GM19324 (cell line): ENCODE results near the gene PRKCE.

Experiments
- ATAC-seq: cut with Tn5 transposase; IDR thresholded peaks from one replicate; pipeline ENCODE4 v1.9.1; 2021; ENCODE audit warnings: mild to moderate bottlenecking, moderate library complexity; ENCODE audit not compliant: unreplicated experiment, low FRiP score

Gene PRKCE

GRCh38 chr2:46020416-46020815 is 368.9 kb downstream of the PRKCE start:
- no peak for ATAC-seq

- no peak for ATAC-seq
Observed at GRCh38 chr2:46023165-46023854, 371.8 kb downstream of the PRKCE start.

- ATAC-seq: no peak
Observed at GRCh38 chr2:46024146-46024779, 372.8 kb downstream of the PRKCE start.

- ATAC-seq: no peak
Observed at GRCh38 chr2:46025081-46025480, 373.6 kb downstream of the PRKCE start.

GRCh38 chr2:46025676-46026075 is 374.2 kb downstream of the PRKCE start:
- no peak for ATAC-seq

GRCh38 chr2:46026431-46026830 is 375.0 kb downstream of the PRKCE start:
- ATAC-seq: no peak

GRCh38 chr2:46029332-46029811 is 377.9 kb downstream of the PRKCE start:
- ATAC-seq: no peak

- ATAC-seq: no peak
Observed at GRCh38 chr2:46030330-46030729, 378.9 kb downstream of the PRKCE start.

GRCh38 chr2:46032161-46032813 is 380.8 kb downstream of the PRKCE start:
- no peak for ATAC-seq

GRCh38 chr2:46032996-46033395 is 381.5 kb downstream of the PRKCE start:
- no peak for ATAC-seq

- no peak for ATAC-seq
Observed at GRCh38 chr2:46034535-46034934, 383.1 kb downstream of the PRKCE start.

GRCh38 chr2:46036929-46037328 is 385.5 kb downstream of the PRKCE start:
- no peak for ATAC-seq

GRCh38 chr2:46039543-46040303 is 388.2 kb downstream of the PRKCE start:
- ATAC-seq: no peak

- no peak for ATAC-seq
Observed at GRCh38 chr2:46040563-46041155, 389.2 kb downstream of the PRKCE start.

GRCh38 chr2:46041434-46041833 is 390.0 kb downstream of the PRKCE start:
- ATAC-seq: no peak

- ATAC-seq: no peak
Observed at GRCh38 chr2:46042207-46042637, 390.7 kb downstream of the PRKCE start.

GRCh38 chr2:46042711-46043110 is 391.2 kb downstream of the PRKCE start:
- ATAC-seq: no peak

GRCh38 chr2:46045888-46046287 is 394.4 kb downstream of the PRKCE start:
- ATAC-seq: no peak

GRCh38 chr2:46047290-46047689 is 395.8 kb downstream of the PRKCE start:
- ATAC-seq: no peak

GRCh38 chr2:46048693-46049092 is 397.2 kb downstream of the PRKCE start:
- no peak for ATAC-seq
